Epithelial cell of proximal tubule (primary cell): ENCODE results near the gene LCE1F. TPM values are rescaled to one million over a fixed set of nuclear protein-coding genes. Genes with fewer than 3 reads are reported as not detected.

Experiments
- total RNA-seq: library from RNA; depleted of rRNA; stranded (reverse); fragments of >200 nt; gene quantifications from 2 replicates; pipeline ENCODE4 v1.2.3, GENCODE V29; 2015

Gene LCE1F
- total RNA-seq, 1 donor from 2014 or later: not detected

Other genes with a start within 250 kb of the LCE1F start
- not detected in 2 replicates for gene LCE3E, start 208.4 kb upstream of the LCE1F start, total RNA-seq
- not detected in 2 replicates for gene LCE3D, start 194.6 kb upstream of the LCE1F start, total RNA-seq
- not detected in 2 replicates for gene LCE3C, start 174.9 kb upstream of the LCE1F start, total RNA-seq
- not detected in 2 replicates for gene LCE3B, start 161.3 kb upstream of the LCE1F start, total RNA-seq
- gene LCE3A, start 152.0 kb upstream of the LCE1F start, total RNA-seq: not detected in 2 replicates
- not detected in 2 replicates for gene LCE2D, start 111.8 kb upstream of the LCE1F start, total RNA-seq
- gene LCE2C, start 99.9 kb upstream of the LCE1F start, total RNA-seq: not detected in 2 replicates
- gene LCE2B, start 89.0 kb upstream of the LCE1F start, total RNA-seq: not detected in 2 replicates
- gene LCE2A, start 76.8 kb upstream of the LCE1F start, total RNA-seq: not detected in 2 replicates
- gene LCE4A, start 67.0 kb upstream of the LCE1F start, total RNA-seq: not detected in 2 replicates
- not detected in 2 replicates for gene KPRP, start 17.1 kb upstream of the LCE1F start, total RNA-seq
- gene LCE1E, start 11.1 kb downstream of the LCE1F start, total RNA-seq: not detected in 2 replicates
- not detected in 2 replicates for gene LCE1D, start 21.6 kb downstream of the LCE1F start, total RNA-seq
- not detected in 2 replicates for gene LCE1C, start 31.5 kb downstream of the LCE1F start, total RNA-seq
- gene LCE1B, start 36.8 kb downstream of the LCE1F start, total RNA-seq: not detected in 2 replicates
- gene LCE1A, start 52.3 kb downstream of the LCE1F start, total RNA-seq: not detected in 2 replicates
- gene LCE6A, start 67.7 kb downstream of the LCE1F start, total RNA-seq: not detected in 2 replicates
- gene LCE7A, start 84.9 kb downstream of the LCE1F start, total RNA-seq: not detected in 2 replicates
- gene SMCP, start 103.2 kb downstream of the LCE1F start, total RNA-seq: not detected in 2 replicates
- 0.35 and 2.1 TPM in 2 replicates for gene IVL, start 133.4 kb downstream of the LCE1F start, total RNA-seq
- gene SPRR5, start 172.1 kb downstream of the LCE1F start, total RNA-seq: not detected in 2 replicates
- gene SPRR4, start 195.5 kb downstream of the LCE1F start, total RNA-seq: not detected in 2 replicates
- gene SPRR1A, start 208.9 kb downstream of the LCE1F start, total RNA-seq: not detected in 2 replicates
- gene SPRR3, start 226.6 kb downstream of the LCE1F start, total RNA-seq: not detected in 2 replicates